ENCODE data around the gene FOXO6.

DNA sequence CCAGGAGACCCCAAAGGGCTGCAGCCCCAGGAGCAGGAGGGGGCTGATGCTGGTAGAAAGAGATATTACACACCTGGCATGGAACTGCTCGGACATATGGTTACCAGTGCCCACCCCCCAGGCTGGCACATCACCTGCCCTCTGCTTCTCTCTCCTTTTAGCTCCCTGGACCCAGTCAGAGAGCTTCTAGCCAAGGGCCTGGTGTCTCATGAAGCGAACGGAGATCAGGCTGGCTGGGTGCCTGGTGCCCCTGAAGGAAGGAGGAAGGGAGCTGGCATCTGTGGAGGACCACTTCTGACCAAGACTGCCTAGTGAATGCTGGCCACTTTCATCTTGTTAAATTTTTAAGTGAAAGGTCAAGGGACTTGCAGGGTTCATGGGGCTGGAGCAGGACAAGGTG lies 53.1 kb downstream of the FOXO6 start:
- TF ChIP-seq, protein P1, sequence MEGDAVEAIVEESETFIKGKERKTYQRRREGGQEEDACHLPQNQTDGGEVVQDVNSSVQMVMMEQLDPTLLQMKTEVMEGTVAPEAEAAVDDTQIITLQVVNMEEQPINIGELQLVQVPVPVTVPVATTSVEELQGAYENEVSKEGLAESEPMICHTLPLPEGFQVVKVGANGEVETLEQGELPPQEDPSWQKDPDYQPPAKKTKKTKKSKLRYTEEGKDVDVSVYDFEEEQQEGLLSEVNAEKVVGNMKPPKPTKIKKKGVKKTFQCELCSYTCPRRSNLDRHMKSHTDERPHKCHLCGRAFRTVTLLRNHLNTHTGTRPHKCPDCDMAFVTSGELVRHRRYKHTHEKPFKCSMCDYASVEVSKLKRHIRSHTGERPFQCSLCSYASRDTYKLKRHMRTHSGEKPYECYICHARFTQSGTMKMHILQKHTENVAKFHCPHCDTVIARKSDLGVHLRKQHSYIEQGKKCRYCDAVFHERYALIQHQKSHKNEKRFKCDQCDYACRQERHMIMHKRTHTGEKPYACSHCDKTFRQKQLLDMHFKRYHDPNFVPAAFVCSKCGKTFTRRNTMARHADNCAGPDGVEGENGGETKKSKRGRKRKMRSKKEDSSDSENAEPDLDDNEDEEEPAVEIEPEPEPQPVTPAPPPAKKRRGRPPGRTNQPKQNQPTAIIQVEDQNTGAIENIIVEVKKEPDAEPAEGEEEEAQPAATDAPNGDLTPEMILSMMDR (IDR thresholded peaks at IDR 0.05) = no peak
- no peak for TF ChIP-seq POLR2A (IDR thresholded peaks at IDR 0.05)
- no peak for TF ChIP-seq POLR2AphosphoS5 (IDR thresholded peaks at IDR 0.05)

Data from prostate gland (tissue), 2 donors.